RPMI7951 (cell line): ENCODE measurements around the gene CYCS. TPM values are rescaled to one million over a fixed set of nuclear protein-coding genes. Genes with fewer than 3 reads are reported as not detected.

Source experiments
- DNase-seq: peaks from one replicate; pipeline ENCODE4 v3.0.0-alpha.2; 2012; ENCODE audit warnings: low read depth
- total RNA-seq: library from RNA; depleted of rRNA; stranded (reverse); fragments of >200 nt; shearing (Covaris generic); gene quantifications from 2 replicates; pipeline ENCODE4 v1.2.3, GENCODE V29; 2014; rRNA removed

CYCS gene
- 148 and 195 TPM in 2 replicates for total RNA-seq

DNA sequence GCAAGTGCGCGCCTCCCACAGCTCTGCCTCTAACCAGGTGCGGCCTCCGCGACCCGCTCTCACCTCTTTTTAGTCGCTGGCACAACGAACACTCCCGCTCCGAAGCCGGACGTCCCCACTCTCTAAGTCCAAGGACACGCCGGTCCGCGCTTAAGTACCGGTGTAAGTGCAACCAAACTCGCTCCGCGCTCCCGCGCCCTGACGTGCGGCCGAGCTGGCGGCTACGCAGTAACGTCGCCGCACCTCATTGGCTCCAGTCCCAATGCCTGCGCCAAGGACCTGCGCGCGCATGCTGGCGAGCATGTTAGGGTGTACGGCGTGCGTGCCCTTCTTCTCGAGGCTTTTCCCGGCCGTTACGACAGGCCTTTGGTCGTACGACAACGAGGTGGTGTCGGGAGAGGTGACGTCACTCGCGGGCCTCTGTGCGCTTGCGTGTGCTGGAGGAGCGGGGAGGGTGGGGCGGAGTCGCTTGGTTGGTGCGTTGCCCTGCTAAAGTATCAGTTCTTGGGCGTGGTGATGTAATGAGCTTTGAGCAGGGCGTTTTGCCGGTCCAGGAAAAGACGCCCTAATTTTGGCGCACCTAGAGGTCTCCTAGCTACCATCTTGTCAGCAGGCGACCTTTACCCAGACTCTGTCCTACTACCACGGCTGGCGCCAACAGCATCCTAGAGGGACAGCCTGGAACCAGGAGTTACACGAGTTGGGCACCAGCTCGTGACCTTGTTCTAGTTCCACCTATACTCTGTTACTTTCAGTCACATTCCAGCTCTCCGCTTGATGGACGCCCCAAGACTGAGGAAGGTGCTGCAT lies at the start of gene CYCS:
Gene CYCS (minus strand): TSS at position 124 of the 810 bp plus-strand sequence. CDS start 1,141 bp downstream, outside the sequence.
- peak; percentile 100 for DNase-seq

DNA sequence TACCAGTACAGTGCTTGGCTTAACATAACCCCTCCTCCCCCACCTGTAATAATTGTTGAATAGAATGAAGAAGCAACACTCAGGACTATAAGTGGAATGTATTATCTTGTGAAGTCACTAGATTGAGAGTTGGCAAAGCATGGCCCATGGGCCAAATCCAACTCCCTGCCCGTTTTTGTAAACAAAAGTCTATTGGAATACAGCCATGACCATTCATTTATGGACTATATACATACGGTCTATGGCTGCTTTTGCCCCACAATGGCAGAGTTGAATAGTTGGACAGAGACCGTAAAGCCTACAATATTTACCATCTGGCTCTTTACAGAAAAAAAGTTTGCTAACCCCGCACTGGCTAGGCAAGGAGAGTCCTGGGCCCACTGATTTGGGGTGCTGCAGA lies 48.1 kb upstream of the CYCS start:
- DNase-seq, result no peak

DNA sequence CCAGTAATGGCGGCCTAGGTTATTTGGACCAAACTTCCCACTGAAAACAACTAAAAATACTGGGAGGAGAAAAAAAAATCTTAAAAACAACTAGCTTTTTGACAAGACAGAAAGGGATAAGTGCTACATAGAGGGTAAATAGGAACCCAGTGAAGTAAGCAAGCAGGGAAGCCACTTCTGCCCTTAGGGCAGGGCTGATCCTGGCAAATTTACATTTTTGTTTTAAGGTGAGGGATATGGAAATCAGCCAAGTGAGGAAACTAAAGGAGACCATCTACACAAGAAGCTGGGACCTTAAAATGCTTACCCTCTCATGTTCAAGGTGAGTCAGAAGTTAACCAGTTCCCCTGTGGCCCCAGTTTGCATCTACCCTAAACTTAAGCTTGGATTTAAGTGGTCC lies 46.5 kb upstream of the CYCS start:
- DNase-seq, result no peak

DNA sequence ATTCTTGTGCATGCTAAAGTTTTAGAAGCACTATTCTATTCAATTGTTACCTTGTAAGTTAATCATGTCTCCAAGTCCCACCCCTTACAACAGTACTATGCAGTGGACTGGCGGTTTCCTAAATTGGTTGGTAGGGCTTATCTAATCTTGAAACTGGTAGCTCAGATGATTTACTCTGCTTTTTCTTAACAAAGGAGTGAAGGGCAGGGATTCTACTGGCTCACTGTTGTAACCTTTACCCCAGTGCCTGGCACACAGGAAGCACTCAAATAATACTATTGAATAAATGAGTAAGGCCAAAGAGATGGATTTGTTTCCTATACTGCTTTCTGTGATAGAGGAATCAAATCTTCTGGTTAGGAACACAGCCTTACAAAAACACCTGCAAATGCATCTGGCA lies 46.0 kb upstream of the CYCS start:
- no peak for DNase-seq

DNA sequence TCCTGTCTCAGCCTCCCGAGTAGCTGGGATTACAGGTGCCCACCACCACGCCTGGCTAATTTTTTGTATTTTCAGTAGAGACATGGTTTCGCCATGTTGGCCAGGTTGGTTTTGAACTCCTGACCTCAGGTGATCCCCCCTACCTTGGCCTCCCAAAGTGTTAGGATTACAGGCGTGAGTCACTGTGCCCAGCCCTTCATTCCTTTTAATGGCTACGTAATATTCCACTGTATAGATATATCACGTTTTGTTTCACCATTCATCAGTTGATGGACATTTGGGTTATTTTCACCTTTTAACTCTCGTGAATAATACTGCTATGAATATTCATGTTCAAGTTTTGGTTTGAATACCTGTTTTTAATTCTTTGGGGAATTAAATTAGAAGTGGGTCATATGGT lies 44.6 kb upstream of the CYCS start:
- DNase-seq, result no peak

DNA sequence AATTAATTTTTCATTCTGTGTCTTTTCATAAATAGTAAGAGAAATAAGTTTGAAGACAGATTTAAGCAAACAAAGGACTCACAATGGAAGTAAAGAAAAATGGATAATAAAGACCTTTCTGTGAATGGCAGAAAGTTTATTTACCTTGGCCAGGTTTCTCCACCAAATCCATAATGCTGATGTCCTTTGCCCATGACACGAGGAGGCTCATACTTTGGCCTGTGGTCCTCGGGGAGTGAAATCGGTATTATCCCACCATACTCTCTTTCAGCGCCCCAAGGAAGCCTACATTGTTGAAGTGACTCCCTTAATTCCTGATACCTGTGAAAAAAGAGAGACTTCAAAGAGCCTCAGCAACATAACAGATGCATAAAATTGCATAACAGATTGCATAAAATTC lies 43.1 kb upstream of the CYCS start:
- no peak for DNase-seq

DNA sequence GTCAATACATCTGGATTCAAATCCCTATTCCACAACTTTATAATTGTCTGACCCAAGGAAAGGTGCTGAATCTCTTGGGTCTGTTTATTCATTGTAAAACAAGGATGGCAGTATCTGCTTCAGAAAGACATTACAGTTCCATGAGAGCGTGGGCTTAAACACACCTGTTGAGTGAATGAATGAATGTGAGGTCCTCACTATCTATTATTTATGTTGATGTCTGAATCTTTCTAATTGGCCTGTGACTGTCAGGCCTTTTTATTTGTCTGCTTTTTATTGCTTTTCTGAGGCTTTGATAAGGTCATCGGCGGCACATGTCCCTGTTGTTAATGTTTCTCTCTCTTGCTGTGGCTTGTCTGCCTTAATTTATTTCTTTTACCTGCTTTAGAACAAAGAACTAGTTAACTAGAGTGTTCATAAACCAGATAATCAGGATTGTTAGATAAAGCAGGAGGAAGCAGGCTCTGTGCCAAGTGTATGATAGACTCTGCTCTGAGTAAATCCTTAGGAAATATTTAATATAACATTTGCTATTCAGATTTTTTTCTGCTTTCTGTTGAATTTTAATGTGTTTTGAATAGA lies 42.3 kb upstream of the CYCS start:
- no peak for DNase-seq

DNA sequence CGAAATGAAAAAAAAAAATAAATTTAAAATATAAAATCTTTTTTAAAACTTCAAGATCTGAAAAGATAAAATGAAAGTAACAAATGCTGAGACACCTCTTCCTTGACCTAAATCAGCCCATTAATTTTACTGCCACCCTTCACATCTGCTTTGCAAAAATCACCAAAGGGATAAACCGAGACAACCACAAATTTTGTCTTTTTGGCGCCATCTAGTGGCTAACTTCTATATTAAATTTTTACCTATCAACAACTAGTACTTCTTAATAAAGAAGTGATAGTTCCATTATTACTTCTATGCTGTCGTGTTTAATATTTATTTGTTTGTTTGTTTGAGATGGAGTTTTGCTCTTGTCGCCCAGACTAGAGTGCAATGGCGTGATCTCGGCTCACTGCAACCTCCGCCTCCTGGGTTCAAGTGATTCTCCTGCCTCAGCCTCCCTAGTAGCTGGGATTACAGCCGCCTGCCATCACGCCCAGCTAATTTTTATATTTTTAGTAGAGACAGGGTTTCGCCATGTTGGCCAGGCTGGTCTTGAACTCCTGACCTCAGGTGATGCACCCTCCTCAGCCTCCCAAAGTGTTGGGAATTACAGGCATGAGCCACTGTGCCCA lies 35.0 kb upstream of the CYCS start:
- DNase-seq, result peak; percentile 58

DNA sequence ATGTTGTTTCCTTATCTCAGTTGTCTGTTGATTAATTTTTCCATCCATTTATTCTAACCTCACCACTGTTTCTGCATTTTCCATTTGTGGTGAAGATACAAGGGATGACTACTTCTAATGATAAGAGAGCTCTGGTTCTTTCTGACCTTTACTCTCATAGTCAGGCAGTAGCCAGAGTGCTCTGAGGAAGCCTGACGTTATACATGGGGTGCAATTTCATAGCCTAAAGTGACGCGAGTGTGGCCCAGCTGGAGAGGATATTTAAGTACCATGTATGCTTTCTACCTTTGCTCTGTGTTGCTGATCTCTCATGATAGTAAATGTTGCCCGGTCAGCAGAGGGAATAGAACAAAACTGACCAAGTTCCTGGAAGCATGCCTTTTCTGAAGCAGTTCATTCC lies 33.9 kb upstream of the CYCS start:
- no peak for DNase-seq

DNA sequence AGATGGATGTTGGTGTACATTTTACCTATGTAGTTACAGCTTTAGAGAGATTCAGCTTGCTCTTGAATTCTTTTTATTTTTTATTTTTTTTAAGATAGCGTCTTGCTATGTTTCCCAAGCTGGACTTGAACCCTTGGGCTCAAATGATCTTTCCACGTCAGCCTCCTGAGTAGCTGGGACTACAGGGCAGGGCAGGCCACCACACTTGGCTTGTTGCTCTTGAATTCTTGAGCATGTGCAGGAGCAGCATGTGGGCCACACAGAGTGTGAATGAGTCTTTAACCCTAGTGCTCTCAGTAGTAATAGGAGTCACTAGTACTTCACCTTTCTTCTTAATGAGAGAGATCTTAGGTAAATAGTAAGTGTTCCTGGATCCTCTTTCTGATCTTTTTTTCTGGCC lies 26.7 kb upstream of the CYCS start:
- DNase-seq, result no peak

DNA sequence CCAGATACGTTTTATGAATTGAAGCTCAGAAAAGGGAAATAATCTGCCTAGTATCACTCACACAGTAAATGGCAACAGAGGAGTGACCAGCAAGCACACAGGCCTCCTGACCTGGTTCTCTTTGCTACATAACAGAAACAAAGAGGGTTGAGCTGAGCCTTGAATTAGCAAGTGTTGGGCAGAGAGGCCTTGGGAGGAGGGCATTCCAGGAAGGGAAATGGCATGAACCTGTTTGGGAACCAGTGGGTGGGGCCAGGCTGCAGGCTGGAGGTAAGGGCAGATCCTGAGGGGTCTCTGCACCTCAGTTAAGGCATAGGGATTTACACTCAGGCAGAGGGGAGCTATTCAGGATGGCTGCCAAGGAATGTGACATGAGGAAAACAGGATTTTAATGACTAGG lies 24.8 kb upstream of the CYCS start:
- DNase-seq, result no peak

DNA sequence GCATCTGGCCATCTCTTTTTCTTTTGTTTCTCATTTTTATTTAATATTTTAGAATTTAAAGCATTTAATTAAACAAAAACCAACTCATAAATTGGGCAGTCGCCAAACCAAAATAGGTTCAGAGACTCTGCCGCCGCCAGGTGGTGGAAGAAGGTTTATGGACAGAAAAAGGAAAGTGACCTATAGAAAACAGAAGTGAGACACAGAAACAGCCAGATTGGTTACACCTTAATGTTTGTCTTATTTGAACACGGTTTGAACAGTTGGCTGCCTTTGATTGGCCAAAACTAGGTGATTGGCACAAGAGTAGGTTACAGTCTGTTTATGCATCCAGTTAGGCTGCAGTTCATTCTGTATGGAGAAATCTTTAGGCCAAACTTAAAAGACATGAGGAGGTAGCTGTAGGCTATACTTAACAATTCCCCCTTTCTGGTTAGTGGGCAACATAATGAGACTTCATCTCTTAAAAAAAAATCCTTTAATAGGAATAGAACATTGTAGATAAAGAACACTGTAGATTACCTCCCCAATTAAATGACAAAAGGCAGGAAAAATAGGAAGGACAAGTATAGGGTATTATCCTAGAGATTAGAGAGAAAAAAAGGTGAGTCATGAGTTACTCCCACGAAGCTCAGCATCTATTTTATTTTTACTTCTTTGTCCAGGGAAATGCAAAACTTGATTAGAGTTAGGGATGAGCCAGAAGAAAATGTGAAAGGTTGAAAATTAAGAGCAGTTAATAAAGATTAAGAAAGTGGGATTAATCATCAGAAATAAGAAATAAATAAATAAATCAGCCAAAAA lies 23.9 kb upstream of the CYCS start:
- no peak for DNase-seq

DNA sequence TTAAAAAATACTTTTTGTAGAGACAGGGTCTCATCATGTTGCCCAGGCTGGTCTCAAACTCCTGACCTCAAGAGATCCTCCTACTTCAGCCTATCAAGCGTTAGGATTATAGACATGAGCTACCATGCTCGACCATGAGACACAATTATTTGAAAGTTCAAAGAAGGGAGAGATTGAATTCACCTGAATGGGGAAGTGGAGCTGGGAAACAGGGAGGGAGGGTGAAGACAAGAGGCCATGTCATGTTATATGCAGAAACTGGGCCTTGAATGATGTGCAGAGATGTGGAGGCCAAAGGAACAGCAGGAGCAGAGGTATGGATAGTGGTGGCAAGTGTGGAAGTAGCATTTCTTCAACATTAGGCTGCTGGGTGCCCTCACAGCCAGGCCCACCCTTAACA lies 18.7 kb upstream of the CYCS start:
- DNase-seq, result no peak

DNA sequence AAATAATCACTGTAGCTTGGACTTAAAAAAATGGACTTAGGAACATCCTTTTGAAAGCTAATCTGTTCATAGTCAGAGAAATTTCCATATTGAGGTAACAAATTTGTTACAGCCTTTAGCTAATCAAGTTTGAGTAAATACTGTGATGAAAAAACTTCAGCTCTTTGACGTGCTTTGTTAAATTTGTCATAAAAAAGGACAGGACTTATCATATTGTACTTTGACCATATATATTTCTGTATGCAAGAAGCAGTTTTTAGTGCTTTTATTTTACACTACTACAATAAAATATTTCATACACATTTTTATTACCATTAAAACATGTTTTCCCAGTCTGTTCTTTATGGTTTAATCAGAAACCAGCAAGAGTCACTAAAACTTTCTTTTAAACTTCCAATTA lies 14.5 kb upstream of the CYCS start:
- DNase-seq, result no peak

DNA sequence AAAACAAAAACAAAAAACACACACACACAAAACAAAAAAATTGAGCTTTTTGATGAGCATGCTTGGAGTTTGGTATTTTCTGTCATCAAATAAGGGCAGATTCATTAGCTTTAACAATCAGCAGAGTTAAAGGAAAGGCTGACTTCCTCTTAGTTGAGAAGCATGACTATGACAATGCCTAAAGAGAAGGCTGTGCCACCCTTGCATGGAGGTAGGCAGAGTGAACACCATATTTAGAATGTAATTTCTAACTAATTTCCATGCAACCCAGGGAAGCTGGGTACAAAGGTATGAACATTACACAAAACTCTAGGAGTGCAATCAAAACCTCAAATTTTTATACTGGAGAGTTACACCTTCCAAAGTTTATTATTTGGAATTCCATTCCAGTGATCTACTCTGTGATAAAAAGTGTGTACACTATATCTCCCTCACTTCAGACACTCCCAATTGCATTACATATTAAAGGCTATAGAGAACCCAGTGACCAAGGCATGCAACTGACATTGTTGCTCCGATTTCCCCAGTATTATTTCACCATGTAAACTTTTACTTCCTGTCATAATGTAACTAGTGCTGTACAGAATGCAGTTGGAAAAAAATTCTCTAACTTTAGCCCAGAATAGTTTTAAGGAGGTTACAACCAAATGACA lies 9.4 kb upstream of the CYCS start:
- DNase-seq, result no peak

DNA sequence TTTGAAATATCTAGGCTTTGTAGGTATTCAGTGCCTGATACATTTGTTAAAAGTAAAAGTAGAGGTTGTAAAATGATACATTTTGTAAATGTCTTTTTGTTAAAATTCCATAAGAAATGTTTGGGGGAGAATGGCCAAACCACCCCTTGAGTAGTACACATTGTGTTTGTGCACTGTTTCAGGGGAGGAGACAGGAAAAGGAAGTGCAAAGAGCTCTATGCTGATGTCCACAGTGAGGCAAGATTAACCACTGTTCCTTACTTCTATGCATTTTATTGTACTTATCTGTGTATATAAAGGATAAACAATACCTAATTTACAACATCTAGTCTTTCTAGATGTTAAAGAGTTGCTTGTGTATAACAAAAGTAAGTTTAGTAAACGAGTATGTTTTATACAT lies 7.4 kb upstream of the CYCS start:
- no peak for DNase-seq

DNA sequence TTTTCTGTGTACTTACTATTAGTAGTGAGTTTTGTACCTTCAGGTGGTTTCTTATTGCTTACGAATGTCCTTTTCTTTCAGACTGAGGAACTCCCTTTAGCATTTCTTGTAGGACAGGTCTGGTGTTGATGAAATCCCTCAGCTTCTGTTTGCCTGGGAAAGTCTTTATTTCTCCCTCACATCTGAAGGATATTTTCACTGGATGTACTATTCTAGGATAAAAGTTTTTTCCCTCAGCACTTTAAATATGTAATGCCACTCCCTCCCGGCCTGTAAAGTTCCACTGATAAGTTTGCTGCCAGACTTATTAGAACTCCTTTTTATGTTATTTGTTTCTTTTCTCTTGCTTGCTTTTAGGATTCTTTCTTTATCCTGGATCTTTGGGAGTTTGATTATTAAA lies 1.7 kb upstream of the CYCS start:
- no peak for DNase-seq

DNA sequence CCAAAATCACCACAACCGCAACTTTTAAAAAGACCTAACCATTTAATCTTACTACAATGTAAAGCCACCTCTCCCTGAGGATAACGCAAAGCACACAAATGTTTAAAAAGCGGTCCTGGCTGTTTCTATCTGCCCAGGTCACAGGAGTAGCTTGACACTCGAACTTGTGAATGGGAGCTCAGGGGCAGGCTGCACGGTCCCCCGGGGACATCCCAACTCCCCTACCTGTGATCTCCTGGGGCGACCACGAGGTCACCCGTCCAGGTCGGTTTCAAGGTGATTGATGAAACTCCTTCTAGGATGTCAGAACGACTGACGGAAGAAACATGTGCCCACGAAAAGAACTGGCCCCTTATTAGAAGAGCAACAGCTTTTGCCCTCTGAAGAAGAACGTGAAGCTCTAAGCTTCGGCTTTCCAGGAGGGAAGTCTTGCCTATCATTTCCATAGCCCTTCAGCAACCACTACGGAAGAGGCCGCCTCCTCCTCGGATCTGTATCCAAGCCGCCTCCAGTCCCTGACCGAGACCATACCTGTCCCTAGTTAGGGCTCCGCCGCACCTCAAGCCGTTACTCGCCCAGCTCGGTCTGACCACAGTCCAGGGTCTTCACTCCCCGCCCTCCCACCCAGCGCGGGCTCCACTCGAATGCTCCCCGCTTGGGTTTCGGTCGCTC lies 459 bp downstream of the CYCS start:
- DNase-seq, result no peak

DNA sequence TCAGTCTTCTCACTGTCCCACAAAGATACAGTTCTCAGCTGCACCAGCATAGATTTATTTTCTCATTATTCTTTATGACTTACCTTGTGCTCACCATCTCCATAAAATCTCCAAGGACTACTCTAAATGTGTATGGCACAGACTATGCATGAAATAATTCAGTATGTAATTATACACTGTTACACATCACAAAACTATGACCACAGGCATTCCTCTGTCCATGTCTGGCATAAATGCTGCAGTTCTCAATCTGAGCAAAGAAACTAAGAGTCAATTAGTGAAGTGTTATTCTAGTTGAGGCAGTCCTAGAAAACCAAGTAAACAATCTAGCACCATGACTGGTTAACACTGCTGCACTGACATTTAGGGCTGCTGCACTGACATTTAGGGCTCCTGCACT lies 2.7 kb downstream of the CYCS start:
- DNase-seq, result no peak

DNA sequence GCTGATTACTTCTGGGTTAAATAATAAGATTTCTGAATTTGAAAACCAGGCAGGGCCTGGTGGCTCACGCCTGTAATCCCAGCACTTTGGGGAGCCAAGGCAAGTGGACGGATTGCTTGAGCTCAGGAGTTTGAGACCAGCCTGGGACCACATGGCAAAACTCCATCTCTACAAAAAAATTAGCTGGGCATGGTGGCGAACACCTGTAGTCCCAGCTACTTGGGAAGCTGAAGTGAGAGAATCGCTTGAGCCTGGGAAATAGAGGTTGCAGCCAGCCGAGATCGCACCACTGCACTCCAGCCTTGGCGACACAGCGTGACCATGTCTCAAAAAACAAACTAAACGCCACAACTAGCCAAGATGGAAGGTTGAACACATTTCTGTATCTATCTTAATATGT lies 3.5 kb downstream of the CYCS start:
- no peak for DNase-seq

DNA sequence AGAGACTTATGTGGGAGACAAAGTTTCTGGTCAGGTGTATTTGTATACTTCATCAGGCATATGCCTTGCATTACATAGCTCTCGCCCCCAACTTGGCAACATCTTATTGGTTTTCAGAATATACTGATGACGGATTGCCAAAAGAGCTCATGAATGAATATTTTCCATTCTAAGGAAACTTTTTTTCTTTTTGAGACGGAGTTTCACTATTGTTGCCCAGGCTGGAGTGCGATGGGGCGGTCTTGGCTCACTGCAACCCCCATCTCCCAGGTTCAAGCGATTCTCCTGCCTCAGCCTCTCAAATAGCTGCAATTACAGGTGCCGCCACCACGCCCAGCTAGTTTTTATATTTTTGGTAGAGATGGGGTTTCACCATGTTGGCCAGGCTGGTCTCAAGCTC lies 6.0 kb downstream of the CYCS start:
- DNase-seq, result no peak
